GM18868 (cell line): ENCODE measurements around the gene MED23.

Experiments
- ATAC-seq: cut with Tn5 transposase; IDR thresholded peaks from one replicate; pipeline ENCODE4 v1.9.1; 2021; ENCODE audit warnings: mild to moderate bottlenecking, moderate library complexity; ENCODE audit not compliant: unreplicated experiment

Gene MED23, protein sequence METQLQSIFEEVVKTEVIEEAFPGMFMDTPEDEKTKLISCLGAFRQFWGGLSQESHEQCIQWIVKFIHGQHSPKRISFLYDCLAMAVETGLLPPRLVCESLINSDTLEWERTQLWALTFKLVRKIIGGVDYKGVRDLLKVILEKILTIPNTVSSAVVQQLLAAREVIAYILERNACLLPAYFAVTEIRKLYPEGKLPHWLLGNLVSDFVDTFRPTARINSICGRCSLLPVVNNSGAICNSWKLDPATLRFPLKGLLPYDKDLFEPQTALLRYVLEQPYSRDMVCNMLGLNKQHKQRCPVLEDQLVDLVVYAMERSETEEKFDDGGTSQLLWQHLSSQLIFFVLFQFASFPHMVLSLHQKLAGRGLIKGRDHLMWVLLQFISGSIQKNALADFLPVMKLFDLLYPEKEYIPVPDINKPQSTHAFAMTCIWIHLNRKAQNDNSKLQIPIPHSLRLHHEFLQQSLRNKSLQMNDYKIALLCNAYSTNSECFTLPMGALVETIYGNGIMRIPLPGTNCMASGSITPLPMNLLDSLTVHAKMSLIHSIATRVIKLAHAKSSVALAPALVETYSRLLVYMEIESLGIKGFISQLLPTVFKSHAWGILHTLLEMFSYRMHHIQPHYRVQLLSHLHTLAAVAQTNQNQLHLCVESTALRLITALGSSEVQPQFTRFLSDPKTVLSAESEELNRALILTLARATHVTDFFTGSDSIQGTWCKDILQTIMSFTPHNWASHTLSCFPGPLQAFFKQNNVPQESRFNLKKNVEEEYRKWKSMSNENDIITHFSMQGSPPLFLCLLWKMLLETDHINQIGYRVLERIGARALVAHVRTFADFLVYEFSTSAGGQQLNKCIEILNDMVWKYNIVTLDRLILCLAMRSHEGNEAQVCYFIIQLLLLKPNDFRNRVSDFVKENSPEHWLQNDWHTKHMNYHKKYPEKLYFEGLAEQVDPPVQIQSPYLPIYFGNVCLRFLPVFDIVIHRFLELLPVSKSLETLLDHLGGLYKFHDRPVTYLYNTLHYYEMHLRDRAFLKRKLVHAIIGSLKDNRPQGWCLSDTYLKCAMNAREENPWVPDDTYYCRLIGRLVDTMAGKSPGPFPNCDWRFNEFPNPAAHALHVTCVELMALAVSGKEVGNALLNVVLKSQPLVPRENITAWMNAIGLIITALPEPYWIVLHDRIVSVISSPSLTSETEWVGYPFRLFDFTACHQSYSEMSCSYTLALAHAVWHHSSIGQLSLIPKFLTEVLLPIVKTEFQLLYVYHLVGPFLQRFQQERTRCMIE (N-terminal part only)

GRCh38 chr6:131627724-131628682 is at the start of gene MED23:
Gene MED23 (minus strand): TSS chr6:131628242. CDS start chr6:131628049, 193 bp downstream.
- ATAC-seq = peak; percentile 96

DNA sequence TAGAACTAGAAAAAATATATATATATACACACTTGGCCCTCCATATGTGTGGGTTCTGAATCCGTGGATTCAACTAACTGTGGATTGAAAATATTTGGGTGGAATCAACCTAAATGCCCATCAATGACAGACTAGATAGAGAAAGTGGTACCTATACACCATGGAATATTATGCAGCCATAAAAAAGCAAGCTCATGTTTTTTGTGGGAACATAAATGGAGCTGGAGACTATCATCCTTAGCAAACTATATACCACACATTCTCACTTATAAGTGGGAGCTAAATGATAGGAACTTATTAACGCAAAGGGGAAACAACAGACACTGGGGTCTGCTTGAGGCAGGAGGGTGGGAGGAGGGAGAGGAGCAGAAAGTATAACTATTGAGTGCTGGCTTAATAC is 45.1 kb upstream of the MED23 start:
- no peak for ATAC-seq

- ATAC-seq = no peak
These were observed 41.8 kb upstream of the MED23 start for GRCh38 chr6:131669891-131670290.

- ATAC-seq = no peak
These were observed 35.6 kb upstream of the MED23 start for GRCh38 chr6:131663578-131664165.

DNA sequence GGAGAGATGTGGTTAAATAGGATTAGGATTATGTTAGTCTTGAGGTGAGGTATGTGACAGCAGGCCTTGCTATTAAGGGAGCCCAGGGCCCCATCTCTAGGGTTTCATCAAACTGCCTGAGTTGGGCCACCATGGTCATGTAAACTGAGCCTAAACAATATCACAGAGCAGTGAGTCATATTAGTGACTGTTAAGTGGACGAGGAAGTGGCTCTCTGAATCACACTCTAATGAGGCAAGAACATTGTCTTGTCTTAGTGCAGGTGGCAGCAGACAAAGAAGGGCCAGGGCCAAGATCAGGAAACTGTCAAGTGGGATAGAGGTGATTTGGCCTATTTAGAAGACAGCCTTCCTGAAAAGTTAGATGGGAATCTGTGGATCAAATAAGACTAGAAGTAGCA is 32.2 kb upstream of the MED23 start:
- ATAC-seq = peak; percentile 50

- no peak for ATAC-seq
These were observed 30.2 kb upstream of the MED23 start for GRCh38 chr6:131658287-131658686.

DNA sequence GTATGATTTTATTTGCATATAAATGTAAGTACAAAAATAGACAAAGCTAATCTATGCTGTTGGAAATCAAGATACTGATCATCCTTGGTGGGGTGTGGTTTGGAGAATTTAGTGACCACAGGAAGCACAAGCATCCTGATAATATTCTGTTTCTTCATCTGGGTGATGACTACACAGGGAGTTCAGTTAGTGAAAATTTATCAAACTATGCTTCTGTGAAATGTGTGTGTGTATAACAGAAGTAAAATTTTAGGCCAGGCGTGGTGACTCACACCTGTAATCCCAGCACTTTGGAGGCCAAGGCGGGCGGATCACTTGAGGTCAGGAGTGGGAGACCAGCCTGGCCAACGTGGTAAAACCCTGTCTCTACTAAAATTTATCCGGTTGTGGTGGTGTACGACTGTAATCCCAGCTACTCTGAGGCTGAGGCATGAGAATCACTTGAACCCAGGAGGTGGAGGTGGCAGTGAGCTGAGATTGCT is 29.6 kb upstream of the MED23 start:
- no peak for ATAC-seq

DNA sequence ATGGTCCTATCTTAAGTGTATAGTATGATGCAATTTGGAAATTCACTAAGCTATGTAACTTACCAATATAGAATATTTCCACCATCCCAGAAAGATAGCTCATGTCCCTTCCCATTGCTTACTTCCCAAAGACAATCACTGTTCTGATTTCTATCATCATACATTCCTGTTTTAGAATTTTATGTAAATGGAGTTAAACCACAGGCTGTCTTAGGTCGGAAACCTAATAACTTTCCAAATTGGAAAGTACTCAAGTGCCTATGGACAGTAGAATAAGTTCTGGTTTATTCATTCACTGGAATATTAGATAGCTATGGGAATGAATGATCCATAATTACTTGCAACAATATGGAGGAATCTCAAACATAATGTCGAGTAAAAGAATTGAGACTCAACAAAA is 29.2 kb upstream of the MED23 start:
- no peak for ATAC-seq

- no peak for ATAC-seq
These were observed 28.6 kb upstream of the MED23 start for GRCh38 chr6:131656667-131657066.

GRCh38 chr6:131655951-131656350 is 27.9 kb upstream of the MED23 start:
- no peak for ATAC-seq

- no peak for ATAC-seq
These were observed 27.3 kb upstream of the MED23 start for GRCh38 chr6:131655387-131655786.

DNA sequence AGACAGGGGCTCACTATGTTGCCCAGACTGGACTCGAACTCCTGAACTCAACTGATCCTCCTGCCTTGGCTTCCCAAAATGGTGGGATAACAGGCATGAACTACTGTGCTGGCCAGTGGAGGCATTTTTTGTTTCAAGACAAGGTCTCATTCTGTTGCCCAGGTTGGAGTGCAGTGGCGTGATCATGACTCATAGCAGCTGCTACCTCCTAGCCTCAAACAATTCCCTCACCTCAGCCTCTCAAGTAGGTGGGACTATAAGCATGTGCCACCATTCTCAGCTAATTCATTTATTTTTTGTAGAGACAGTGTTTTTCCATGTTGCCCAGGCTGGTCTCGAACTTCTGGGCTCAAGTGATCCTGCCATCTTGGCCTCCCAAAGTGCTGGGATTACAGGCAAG is 26.3 kb upstream of the MED23 start:
- ATAC-seq = no peak

DNA sequence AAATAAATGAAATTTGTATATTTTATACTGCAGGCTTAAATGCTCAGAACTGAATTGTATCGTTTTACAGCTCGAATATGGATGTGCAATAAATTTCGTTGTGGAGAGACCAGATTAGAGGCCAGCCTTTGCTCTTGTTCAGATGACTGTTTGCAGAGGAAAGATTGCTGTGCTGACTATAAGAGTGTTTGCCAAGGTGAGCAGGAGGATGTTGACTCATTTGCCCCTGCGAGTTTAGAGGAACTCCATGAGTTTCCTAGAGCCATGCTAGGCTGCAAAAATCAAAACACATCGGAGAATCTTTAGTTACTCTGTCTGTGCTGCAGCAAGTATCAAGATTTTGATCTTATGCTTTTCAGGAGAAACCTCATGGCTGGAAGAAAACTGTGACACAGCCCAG is 24.4 kb upstream of the MED23 start:
- no peak for ATAC-seq

- ATAC-seq = no peak
These were observed 23.7 kb upstream of the MED23 start for GRCh38 chr6:131651782-131652181.

GRCh38 chr6:131646249-131646670 is 18.2 kb upstream of the MED23 start:
- ATAC-seq = no peak

GRCh38 chr6:131645846-131646245 is 17.8 kb upstream of the MED23 start:
- ATAC-seq = no peak

DNA sequence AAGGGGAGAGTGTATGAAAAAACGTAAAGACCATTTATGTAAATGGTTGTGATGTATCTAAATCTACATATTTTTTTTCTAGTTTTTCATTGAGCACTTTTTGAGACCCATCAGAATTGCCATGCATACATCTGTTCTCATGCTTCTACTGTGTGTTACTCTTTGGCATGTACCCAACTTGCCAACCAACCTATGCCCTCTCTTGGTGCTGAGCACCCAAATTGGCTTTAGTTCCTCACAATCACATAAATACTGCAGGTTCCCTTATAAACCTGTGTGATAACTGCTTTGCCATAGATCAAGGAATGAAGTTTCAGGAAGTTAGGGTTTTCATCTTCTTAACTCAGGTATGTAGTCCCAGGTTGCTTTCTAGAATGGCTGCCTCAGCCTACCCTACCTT is 16.9 kb upstream of the MED23 start:
- no peak for ATAC-seq

- ATAC-seq = no peak
These were observed 15.9 kb upstream of the MED23 start for GRCh38 chr6:131643855-131644460.

- no peak for ATAC-seq
These were observed 15.1 kb upstream of the MED23 start for GRCh38 chr6:131642987-131643611.
